Peyer's patch (tissue), 4 donors: ENCODE data around the gene ERCC8.

Experiments used
- CTCF ChIP-seq, 6 experiments: fragments of 450-650 bp in 4 of 6; fragments of 200-600 bp in 2 of 6; sonication (generic) in 1 of 6; IDR thresholded peaks; one replicate each; pipeline ENCODE4 v1.5.1; 2017 to 2019; ENCODE audit warnings: antibody characterized with exemption in 6 of 6, mild to moderate bottlenecking in 3 of 6, moderate library complexity in 1 of 6
- POLR2A ChIP-seq, 2 donors: fragments of 450-650 bp; IDR thresholded peaks; one replicate each; pipeline ENCODE4 v1.5.1; 2017; ENCODE audit warnings: antibody characterized with exemption in 2 of 2, mild to moderate bottlenecking in 2 of 2, moderate library complexity in 2 of 2

DNA sequence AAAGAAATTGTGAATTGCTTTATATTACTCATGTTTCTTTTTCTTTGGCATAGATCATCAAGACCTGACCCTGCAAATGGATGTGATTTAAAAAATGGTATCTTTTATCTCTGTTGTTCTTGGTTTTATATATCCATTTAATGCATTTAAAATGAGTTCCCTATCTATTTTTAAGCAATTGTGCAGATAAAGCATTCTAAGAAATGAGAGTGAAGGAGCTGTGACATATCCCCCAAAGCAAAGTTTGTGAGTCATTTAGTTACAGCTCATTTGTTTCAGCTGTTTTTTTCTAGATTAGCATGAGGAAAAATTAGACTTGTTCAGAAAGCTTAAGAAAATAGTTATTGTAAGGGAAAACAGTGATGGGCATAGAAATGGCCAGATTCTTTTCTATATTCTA lies 93.2 kb downstream of the ERCC8 start:
- TF ChIP-seq CTCF (IDR thresholded peaks at IDR 0.05) (no peak), POLR2A (IDR thresholded peaks at IDR 0.05) (no peak)
